ENCODE results near the gene PDZD7. TPM values are rescaled to one million over a fixed set of nuclear protein-coding genes. Genes with fewer than 3 reads are reported as not detected.

The PDZD7 gene
- total RNA-seq, 4 donors from 2014 or later, result under 0.01 to 0.75 (median 0.39) TPM

DNA sequence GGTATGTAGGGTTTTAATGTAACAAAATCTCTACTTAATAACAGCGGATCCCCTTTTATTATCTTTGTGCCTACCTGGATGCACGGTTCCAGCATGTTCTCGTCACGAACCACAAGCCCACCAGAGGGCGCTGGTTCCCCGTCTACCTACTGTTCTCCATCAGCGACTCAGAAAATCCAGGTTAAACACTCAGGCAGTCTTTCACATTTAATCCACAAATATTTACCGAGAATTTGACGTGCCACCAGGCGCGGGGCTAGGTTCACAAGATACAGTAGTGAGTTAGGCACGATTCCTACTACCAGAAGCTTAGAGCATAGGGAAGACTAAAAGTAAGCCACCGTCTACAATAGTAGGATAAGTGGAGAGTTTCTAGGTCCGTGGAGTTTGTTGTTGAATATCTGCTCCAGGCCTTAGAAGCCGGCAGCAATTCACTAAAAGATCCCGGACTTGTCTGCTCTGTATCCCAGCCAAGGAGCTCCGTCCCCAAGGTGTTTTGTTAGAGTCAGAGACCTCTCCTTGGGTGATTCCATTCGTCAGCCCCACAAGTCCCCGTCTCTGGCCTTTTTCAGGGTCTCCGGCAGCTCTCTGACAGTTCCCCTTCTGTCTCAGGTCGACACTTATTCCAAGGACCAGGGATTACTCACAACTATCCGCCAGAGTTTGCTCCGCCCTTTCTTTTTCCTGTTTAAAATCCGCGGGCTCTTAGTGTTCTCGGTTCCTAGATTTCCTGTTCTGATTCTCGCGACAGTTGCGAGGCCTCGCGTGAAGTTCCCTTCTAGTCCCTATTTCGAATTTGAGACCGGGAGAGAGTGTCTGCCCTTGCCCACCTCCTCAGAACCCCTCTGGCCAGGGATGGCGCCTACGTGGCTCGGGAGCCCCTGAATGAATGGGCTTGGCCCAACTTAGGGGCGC, 29.4 kb upstream of the PDZD7 start:
- no peaks in the 10 kb centered on the region for H3K9me3 ChIP-seq
- H3K36me3 ChIP-seq, result no peaks in the 10 kb centered on the region
- H3K27ac ChIP-seq (replicated peaks in 1 of 4), result peak overlapping the region; percentile 91 to 97 (median 94)
- peaks cover 0 to 34% (median 15%) of the 10 kb centered on the region in 4 donors for H3K27me3 ChIP-seq
- under 1% methylated on average over 37 of the region's 37 CpGs for WGBS
- TF ChIP-seq, protein P1, sequence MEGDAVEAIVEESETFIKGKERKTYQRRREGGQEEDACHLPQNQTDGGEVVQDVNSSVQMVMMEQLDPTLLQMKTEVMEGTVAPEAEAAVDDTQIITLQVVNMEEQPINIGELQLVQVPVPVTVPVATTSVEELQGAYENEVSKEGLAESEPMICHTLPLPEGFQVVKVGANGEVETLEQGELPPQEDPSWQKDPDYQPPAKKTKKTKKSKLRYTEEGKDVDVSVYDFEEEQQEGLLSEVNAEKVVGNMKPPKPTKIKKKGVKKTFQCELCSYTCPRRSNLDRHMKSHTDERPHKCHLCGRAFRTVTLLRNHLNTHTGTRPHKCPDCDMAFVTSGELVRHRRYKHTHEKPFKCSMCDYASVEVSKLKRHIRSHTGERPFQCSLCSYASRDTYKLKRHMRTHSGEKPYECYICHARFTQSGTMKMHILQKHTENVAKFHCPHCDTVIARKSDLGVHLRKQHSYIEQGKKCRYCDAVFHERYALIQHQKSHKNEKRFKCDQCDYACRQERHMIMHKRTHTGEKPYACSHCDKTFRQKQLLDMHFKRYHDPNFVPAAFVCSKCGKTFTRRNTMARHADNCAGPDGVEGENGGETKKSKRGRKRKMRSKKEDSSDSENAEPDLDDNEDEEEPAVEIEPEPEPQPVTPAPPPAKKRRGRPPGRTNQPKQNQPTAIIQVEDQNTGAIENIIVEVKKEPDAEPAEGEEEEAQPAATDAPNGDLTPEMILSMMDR (IDR thresholded peaks at IDR 0.05), result peak; percentile 81 to 87 (median 85)
- TF ChIP-seq POLR2A (IDR thresholded peaks at IDR 0.05; ENCODE audit: low read depth) (no peak), POLR2AphosphoS5 (IDR thresholded peaks at IDR 0.05) (peak; percentile 27 to 37)
- peak; percentile 98 for DNase-seq (ENCODE audit: extremely low spot score)
- intact Hi-C loops (cut with DNase I), result loop anchor here (2.0 kb wide), 1 partner anchor 81 kb away; no protein-coding TSS in a partner anchor
- peak overlapping the region; percentile 69 to 82 (median 80) for H3K4me3 ChIP-seq
- peaks cover 30 to 49% (median 41%) of the 10 kb centered on the region in 4 donors for H3K4me1 ChIP-seq

DNA sequence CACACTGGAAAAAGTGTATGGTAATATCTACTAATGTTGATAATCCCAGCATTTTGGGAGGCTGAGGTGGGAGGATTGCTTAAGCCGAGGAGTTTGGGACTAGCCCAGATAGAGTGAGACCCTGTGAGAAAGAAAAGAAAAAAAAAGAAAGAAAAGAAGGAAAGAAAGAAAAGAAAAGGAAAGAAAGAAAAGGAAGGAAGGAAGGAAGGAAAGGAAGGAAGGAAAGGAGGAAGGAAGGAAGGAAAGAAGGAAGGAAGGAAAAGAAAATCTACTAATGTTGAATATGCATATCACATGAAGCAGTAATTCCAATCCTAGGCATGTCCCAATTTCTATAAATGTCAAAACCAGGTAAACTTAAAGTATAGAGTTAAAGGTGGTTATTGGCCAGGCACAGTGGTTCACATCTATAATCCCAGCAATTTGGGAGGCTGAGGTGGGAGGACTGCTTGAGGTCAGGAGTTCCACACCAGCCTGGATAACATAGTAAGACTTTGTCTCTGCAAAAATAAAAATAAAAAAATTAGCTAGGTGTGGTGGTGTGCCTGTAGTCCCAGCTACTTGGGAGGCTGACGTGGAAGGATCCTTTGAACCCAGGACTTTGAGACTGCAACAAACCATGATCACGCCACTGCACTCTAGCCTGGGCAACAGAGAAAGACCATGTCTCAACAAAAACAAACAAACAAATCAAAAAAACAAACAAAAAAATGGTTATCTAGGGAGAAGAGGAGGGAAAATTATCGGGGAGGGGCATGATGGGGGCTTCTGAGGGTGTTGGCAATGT, 25.6 kb upstream of the PDZD7 start:
- DNase-seq (ENCODE audit: extremely low spot score), result no peak
- TF ChIP-seq POLR2AphosphoS5 (IDR thresholded peaks at IDR 0.05), result no peak
- no peak for TF ChIP-seq POLR2A (IDR thresholded peaks at IDR 0.05; ENCODE audit: low read depth)
- TF ChIP-seq, protein P1 (IDR thresholded peaks at IDR 0.05), result no peak
- no peak for TF ChIP-seq EP300 (IDR thresholded peaks at IDR 0.05)
- no peaks in the 10 kb centered on the region for H3K9me3 ChIP-seq
- WGBS, result 89% methylated on average over 4 of the region's 4 CpGs
- no peaks in the 10 kb centered on the region for H3K36me3 ChIP-seq
- no peak overlapping the region for H3K4me3 ChIP-seq
- intact Hi-C loops (cut with DNase I), result no loop called here
- no peak overlapping the region for H3K27ac ChIP-seq (replicated peaks in 1 of 4)
- H3K4me1 ChIP-seq, result peaks cover 10 to 16% (median 14%) of the 10 kb centered on the region in 4 donors
- H3K27me3 ChIP-seq, result peaks cover 0 to 17% (median under 1%) of the 10 kb centered on the region in 4 donors

DNA sequence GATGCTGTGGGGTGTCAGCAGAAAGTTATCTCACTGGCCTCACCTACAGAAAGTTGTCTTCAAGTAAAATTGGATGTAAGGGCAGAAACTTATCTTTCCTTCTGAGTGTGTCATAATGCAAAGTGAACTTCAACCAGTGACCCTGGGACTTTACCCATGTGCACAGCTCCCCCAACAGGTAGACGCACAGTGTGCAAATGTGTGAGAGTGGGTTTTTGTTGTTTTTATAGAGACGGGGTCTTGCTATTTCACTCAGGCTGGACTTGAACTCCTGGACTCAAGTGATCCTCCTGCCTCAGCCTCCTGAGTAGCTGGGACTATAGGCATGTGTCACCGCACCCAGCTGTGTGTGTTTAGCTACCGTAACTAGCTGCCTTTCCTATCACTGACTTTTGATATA, 24.5 kb upstream of the PDZD7 start:
- WGBS, result 86% methylated on average over 4 of the region's 4 CpGs
- Histone ChIP-seq H3K27me3 (peaks cover 0 to 28% (median 11%) of the 10 kb centered on the region in 4 donors), H3K27ac (replicated peaks in 1 of 4) (no peak overlapping the region), H3K9me3 (no peaks in the 10 kb centered on the region), H3K36me3 (no peaks in the 10 kb centered on the region), H3K4me3 (no peak overlapping the region), H3K4me1 (peaks cover 7 to 15% (median 9%) of the 10 kb centered on the region in 4 donors)
- intact Hi-C loops (cut with DNase I), result no loop called here
- no peak for DNase-seq (ENCODE audit: extremely low spot score)
- TF ChIP-seq POLR2A (IDR thresholded peaks at IDR 0.05; ENCODE audit: low read depth), result no peak
- TF ChIP-seq POLR2AphosphoS5 (IDR thresholded peaks at IDR 0.05), result no peak
- TF ChIP-seq EP300 (IDR thresholded peaks at IDR 0.05), result no peak
- TF ChIP-seq, protein P1 (IDR thresholded peaks at IDR 0.05), result no peak

DNA sequence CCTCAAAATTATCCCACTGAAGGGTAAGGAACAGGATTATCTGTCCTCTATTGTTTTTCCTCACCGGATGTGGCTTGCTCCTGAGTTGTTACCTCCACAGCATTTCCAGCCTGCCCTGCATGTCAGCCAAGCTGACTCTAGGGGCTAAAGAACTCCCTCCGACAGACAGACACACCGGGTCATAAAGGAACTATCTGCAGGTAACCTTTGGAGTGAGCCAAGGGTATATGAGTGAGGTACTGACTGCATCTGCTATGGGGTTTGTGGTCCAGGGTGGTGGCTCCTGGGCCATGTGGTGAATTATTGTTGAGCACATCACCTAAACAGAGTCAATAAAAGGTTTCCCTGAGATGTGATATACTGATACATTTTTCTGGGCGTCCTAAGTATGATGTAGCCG, 23.9 kb upstream of the PDZD7 start:
- Histone ChIP-seq H3K4me1 (peaks cover 8 to 15% (median 9%) of the 10 kb centered on the region in 4 donors), H3K27me3 (peaks cover 0 to 34% (median 16%) of the 10 kb centered on the region in 4 donors), H3K27ac (replicated peaks in 1 of 4) (no peak overlapping the region), H3K9me3 (no peaks in the 10 kb centered on the region), H3K36me3 (no peaks in the 10 kb centered on the region), H3K4me3 (no peak overlapping the region)
- DNase-seq (ENCODE audit: extremely low spot score), result no peak
- intact Hi-C loops (cut with DNase I), result no loop called here
- TF ChIP-seq EP300 (IDR thresholded peaks at IDR 0.05) (no peak), POLR2A (IDR thresholded peaks at IDR 0.05; ENCODE audit: low read depth) (no peak), POLR2AphosphoS5 (IDR thresholded peaks at IDR 0.05) (no peak)
- TF ChIP-seq, protein P1 (IDR thresholded peaks at IDR 0.05), result no peak
- 91% methylated on average over 5 of the region's 5 CpGs for WGBS

Measured in esophagus muscularis mucosa (tissue), 4 donors.